HEK293T (cell line): ENCODE data around the gene UBE2N.

Experiments
- CTCF ChIA-PET: fragments of 350-600 bp; formaldehyde crosslinking; extraction: SDS; loops from one replicate; lab custom pipeline; 2021; ENCODE audit warnings: antibody characterized with exemption, inconsistent platforms; lab: Yijun Ruan, JAX
- POLR2A ChIA-PET: fragments of 350-600 bp; formaldehyde crosslinking; extraction: SDS; loops from one replicate; lab custom pipeline; 2020; ENCODE audit warnings: antibody characterized with exemption, inconsistent platforms; lab: Yijun Ruan, JAX
- DNase-seq: peaks from one replicate; pipeline ENCODE4 v3.0.0; 2012; ENCODE audit warnings: mixed read lengths; ENCODE audit errors: extremely low spot score
- ARNT ChIP-seq: fragments of 450-650 bp; IDR thresholded peaks from 2 replicates; pipeline ENCODE4 v1.6.1; 2017; ENCODE audit warnings: mild to moderate bottlenecking
- BHLHE40 ChIP-seq: fragments of 450-650 bp; IDR thresholded peaks from 2 replicates; pipeline ENCODE4 v1.6.1; 2016; ENCODE audit warnings: mild to moderate bottlenecking, moderate library complexity, borderline replicate concordance
- CTBP1 ChIP-seq: fragments of 450-650 bp; IDR thresholded peaks from 2 replicates; pipeline ENCODE4 v1.6.1; 2016; ENCODE audit warnings: borderline replicate concordance
- ELF4 ChIP-seq: fragments of 450-650 bp; IDR thresholded peaks from 2 replicates; pipeline ENCODE4 v1.6.1; 2017; ENCODE audit warnings: antibody characterized with exemption
- FOXA1 ChIP-seq: fragments of 450-650 bp; IDR thresholded peaks from 2 replicates; pipeline ENCODE4 v1.6.1; 2016; ENCODE audit warnings: mild to moderate bottlenecking
- FOXK2 ChIP-seq: fragments of 450-650 bp; IDR thresholded peaks from 2 replicates; pipeline ENCODE4 v1.6.1; 2016; ENCODE audit warnings: mild to moderate bottlenecking
- FOXM1 ChIP-seq: fragments of 450-650 bp; IDR thresholded peaks from 2 replicates; pipeline ENCODE4 v1.6.1; 2017; ENCODE audit warnings: mild to moderate bottlenecking, borderline replicate concordance
- HDGF ChIP-seq: fragments of 450-650 bp; IDR thresholded peaks from 2 replicates; pipeline ENCODE4 v1.6.1; 2017; ENCODE audit warnings: antibody characterized with exemption, borderline replicate concordance
- L3MBTL2 ChIP-seq: fragments of 450-650 bp; conservative IDR thresholded peaks from 2 replicates; pipeline ENCODE4 v1.6.1; 2016; ENCODE audit warnings: mild to moderate bottlenecking
- LEF1 ChIP-seq: fragments of 450-650 bp; IDR thresholded peaks from 2 replicates; pipeline ENCODE4 v1.6.1; 2017; ENCODE audit warnings: mild to moderate bottlenecking, borderline replicate concordance
- NFRKB ChIP-seq: fragments of 450-650 bp; IDR thresholded peaks from 2 replicates; pipeline ENCODE4 v1.6.1; 2016; ENCODE audit warnings: mild to moderate bottlenecking, moderate library complexity
- PKNOX1 ChIP-seq: fragments of 450-650 bp; IDR thresholded peaks from 2 replicates; pipeline ENCODE4 v1.6.1; 2016
- SP1 ChIP-seq: fragments of 450-650 bp; IDR thresholded peaks from 2 replicates; pipeline ENCODE4 v1.6.1; 2017
- SUZ12 ChIP-seq: fragments of 450-650 bp; IDR thresholded peaks from 2 replicates; pipeline ENCODE4 v1.6.1; 2016; ENCODE audit warnings: mild to moderate bottlenecking
- TARDBP ChIP-seq: fragments of 450-650 bp; IDR thresholded peaks from 2 replicates; pipeline ENCODE4 v1.6.1; 2016
- ZNF384 ChIP-seq: fragments of 450-650 bp; IDR thresholded peaks from 2 replicates; pipeline ENCODE4 v1.6.1; 2016

The UBE2N gene

DNA sequence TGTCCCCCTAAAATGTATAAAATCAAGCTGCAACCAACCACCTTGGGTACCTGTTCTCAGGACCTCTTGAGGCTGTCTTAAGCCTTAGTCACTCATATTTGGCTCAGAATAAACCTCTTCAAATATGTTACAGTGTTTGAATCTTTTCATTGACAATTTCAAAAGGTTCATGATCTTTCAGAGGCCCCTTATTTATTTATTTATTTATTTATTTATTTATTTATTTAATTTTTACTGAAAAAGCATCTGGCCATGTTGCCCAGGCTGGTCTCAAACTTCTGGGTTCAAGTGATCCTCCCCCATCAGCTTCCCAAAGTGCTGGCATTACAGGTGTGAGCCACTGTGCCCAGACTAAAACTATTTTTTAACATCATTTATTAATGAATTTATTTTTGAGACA is 72.2 kb downstream of the UBE2N start:
- POLR2A ChIA-PET: no interaction called here
- CTCF ChIA-PET: no interaction called here
- TF ChIP-seq SP1: no peak
- no peak for TF ChIP-seq FOXA1
- no peak for DNase-seq

DNA sequence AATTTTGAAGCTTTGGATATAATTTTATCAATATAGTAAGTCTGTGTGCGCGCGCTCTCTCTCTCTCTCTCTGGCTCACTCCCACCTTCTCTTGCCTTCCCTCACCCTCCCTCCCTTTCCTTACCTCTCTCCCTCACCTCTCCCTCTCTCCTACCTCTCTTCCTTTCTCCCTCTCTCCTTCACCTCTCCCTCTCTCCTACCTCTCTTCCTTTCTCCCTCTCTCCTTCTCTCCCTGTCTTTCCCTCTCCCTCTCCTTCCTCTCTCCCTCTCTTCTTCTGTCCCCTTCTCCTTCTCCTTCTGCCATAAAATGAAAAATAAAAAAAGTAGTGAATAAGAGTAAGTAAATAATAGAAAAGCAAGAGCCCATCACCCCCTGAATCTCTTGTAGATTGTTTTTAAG is 73.0 kb downstream of the UBE2N start:
- POLR2A ChIA-PET: no interaction called here
- TF ChIP-seq ELF4: no peak
- no peak for TF ChIP-seq FOXK2
- no peak for TF ChIP-seq SP1
- TF ChIP-seq CTBP1: no peak
- TF ChIP-seq SUZ12: no peak
- TF ChIP-seq FOXM1: no peak
- no peak for TF ChIP-seq PKNOX1
- TF ChIP-seq ZNF384: no peak
- no peak for TF ChIP-seq LEF1
- no peak for DNase-seq
- CTCF ChIA-PET: no interaction called here

GRCh38 chr12:93366422-93366821 is 75.3 kb downstream of the UBE2N start:
- DNase-seq: no peak
- POLR2A ChIA-PET: no interaction called here
- TF ChIP-seq LEF1 (no peak), PKNOX1 (peak; percentile 48; the same call in 1 of the 2 replicates)
- CTCF ChIA-PET: no interaction called here

DNA sequence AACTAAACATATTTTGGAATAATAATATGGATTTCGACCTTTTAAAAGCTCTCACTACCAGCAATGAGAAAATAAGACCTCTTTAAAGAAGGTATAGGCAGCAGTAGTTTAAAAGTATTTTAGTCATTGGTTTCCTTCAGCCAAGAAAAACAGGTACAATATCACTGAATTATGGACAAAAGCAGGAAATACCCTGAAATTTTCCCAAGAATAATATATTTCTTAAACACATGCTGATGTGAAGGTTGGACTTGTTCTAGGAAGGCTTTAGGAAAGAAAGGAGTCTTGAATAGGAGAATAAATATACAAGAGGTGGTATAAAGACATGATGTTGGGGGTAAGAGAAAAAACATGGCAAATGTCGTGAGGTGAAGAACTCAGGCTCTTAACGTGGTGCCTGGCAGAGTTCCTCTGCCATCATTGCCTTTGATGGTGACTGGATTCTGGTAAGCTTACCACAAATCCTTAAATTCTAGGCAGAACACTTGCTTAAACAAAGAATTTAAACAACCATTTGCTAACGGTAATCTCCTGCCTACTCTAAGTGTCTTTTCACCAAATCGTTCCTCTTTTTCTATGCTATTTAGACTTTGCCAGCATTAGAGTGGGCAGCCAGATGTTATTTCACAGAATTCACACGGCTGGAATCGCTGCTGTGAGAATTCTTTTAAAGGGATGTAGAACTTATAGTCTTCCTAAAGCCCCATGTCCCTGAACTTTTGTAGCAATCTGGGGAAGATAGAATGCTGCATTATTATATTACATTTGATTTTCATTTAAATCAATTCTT is 75.9 kb downstream of the UBE2N start:
- ChIA-PET CTCF (no interaction called here), POLR2A (no interaction called here)
- no peak for TF ChIP-seq CTBP1
- TF ChIP-seq L3MBTL2: no peak
- TF ChIP-seq ELF4: no peak
- TF ChIP-seq TARDBP: no peak
- no peak for TF ChIP-seq FOXK2
- no peak for TF ChIP-seq BHLHE40
- no peak for TF ChIP-seq ZNF384
- TF ChIP-seq NFRKB: no peak
- no peak for TF ChIP-seq FOXA1
- TF ChIP-seq SUZ12: no peak
- TF ChIP-seq LEF1: no peak
- TF ChIP-seq FOXM1: no peak
- TF ChIP-seq ARNT: no peak
- no peak for TF ChIP-seq HDGF
- no peak for TF ChIP-seq PKNOX1
- no peak for TF ChIP-seq SP1
- no peak for DNase-seq

DNA sequence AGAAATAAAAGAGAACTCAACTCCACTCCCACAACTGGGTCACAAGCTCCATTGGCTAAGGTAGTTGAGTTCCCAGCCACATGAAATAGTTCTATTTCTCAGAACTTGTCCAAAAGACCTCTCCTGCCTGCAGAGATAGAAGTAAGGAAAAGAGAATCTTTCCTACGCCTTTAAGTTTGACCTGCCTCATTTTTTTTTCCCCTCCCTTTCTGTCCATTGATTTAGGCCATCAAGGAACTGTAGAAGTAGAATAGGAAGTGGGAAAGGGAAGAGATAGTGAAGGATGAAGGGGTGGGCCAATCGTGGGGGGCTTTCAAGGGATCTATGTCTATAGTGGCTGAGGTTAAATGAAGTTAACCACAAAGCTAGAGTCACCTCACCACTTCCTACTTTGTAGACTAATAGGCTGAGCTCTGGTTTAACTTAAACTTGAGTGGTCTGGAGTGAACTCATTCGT is 77.9 kb downstream of the UBE2N start:
- POLR2A ChIA-PET: no interaction called here

More for the DNA sequence above, 77.9 kb downstream of the UBE2N start:
- CTCF ChIA-PET: no interaction called here
- TF ChIP-seq ELF4: no peak
- TF ChIP-seq FOXK2: no peak
- no peak for TF ChIP-seq SP1
- no peak for TF ChIP-seq L3MBTL2
- no peak for TF ChIP-seq FOXM1
- no peak for TF ChIP-seq NFRKB
- TF ChIP-seq HDGF: no peak
- TF ChIP-seq FOXA1: no peak
- TF ChIP-seq TARDBP: no peak
- no peak for TF ChIP-seq PKNOX1
- no peak for TF ChIP-seq ZNF384
- TF ChIP-seq SUZ12: no peak
- TF ChIP-seq ARNT: no peak
- no peak for TF ChIP-seq LEF1
- TF ChIP-seq CTBP1: no peak
- no peak for TF ChIP-seq BHLHE40
- no peak for DNase-seq
